Panc1 (cell line): Measurements from ENCODE around the gene IQGAP1.

Experiments used
- SIN3A ChIP-seq: IDR thresholded peaks from 2 replicates; pipeline ENCODE4 v1.6.1; 2012; ENCODE audit warnings: low read depth, mild to moderate bottlenecking, low read length, moderate library complexity, borderline replicate concordance; ENCODE audit not compliant: insufficient read depth
- TF ChIP-seq, protein P1 (sequence below): fragments of 450-650 bp; IDR thresholded peaks from 2 replicates; pipeline ENCODE4 v1.5.1; 2017; ENCODE audit warnings: mild to moderate bottlenecking
- TF ChIP-seq, protein P2 (sequence below), 2 experiments: IDR thresholded peaks; 2 replicates each; pipeline ENCODE4 v1.6.1; 2011 to 2012; ENCODE audit warnings: low read depth in 2 of 2, control low read depth in 1 of 2, low read length in 1 of 2, mild to moderate bottlenecking in 1 of 2, moderate library complexity in 1 of 2; ENCODE audit not compliant: insufficient read depth in 1 of 2

DNA sequence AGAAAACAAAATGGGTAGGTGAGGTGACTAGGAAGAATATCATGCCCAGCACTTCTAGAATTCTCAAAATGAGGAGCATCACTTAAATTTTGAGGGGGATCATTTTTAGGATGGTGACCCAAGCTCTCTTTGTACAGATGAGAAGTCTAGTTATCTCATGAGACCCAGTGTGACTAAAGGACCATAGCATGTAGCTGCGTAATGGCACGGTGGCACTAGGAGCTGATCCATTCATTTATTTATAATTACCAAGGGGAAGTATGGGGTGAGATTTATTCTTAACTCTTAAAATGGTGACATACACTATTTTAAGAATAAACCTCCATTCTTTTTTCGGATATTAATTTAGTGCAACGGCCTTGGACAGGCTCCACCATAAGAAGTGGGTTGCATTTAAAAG lies 8.3 kb downstream of the IQGAP1 start:
- TF ChIP-seq, protein P1, sequence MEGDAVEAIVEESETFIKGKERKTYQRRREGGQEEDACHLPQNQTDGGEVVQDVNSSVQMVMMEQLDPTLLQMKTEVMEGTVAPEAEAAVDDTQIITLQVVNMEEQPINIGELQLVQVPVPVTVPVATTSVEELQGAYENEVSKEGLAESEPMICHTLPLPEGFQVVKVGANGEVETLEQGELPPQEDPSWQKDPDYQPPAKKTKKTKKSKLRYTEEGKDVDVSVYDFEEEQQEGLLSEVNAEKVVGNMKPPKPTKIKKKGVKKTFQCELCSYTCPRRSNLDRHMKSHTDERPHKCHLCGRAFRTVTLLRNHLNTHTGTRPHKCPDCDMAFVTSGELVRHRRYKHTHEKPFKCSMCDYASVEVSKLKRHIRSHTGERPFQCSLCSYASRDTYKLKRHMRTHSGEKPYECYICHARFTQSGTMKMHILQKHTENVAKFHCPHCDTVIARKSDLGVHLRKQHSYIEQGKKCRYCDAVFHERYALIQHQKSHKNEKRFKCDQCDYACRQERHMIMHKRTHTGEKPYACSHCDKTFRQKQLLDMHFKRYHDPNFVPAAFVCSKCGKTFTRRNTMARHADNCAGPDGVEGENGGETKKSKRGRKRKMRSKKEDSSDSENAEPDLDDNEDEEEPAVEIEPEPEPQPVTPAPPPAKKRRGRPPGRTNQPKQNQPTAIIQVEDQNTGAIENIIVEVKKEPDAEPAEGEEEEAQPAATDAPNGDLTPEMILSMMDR: no peak
- TF ChIP-seq, protein P2, sequence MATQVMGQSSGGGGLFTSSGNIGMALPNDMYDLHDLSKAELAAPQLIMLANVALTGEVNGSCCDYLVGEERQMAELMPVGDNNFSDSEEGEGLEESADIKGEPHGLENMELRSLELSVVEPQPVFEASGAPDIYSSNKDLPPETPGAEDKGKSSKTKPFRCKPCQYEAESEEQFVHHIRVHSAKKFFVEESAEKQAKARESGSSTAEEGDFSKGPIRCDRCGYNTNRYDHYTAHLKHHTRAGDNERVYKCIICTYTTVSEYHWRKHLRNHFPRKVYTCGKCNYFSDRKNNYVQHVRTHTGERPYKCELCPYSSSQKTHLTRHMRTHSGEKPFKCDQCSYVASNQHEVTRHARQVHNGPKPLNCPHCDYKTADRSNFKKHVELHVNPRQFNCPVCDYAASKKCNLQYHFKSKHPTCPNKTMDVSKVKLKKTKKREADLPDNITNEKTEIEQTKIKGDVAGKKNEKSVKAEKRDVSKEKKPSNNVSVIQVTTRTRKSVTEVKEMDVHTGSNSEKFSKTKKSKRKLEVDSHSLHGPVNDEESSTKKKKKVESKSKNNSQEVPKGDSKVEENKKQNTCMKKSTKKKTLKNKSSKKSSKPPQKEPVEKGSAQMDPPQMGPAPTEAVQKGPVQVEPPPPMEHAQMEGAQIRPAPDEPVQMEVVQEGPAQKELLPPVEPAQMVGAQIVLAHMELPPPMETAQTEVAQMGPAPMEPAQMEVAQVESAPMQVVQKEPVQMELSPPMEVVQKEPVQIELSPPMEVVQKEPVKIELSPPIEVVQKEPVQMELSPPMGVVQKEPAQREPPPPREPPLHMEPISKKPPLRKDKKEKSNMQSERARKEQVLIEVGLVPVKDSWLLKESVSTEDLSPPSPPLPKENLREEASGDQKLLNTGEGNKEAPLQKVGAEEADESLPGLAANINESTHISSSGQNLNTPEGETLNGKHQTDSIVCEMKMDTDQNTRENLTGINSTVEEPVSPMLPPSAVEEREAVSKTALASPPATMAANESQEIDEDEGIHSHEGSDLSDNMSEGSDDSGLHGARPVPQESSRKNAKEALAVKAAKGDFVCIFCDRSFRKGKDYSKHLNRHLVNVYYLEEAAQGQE (IDR thresholded peaks at IDR 0.05; ENCODE audit: insufficient read depth in 1 of 2, low read depth in 2 of 2, low read length in 1 of 2): no peak
- no peak for TF ChIP-seq SIN3A
